GM13976 (cell line): ENCODE measurements around the gene USP6.
A peak's percentile ranks its signal among the peaks of the same experiment; 100 is the strongest.
"Not testable (repeated sequence)": the region's sequence is repeated elsewhere in the genome, so short reads cannot be mapped to it uniquely, and the experiment has no call there.

Experiments
- DNase-seq: peaks from one replicate; pipeline ENCODE4 v3.0.0; 2012; ENCODE audit warnings: low spot score
- CTCF ChIP-seq: IDR thresholded peaks from 2 replicates; pipeline ENCODE4 v1.5.1; 2012; ENCODE audit warnings: borderline replicate concordance, mild to moderate bottlenecking; ENCODE audit not compliant: insufficient read depth; ENCODE audit errors: extremely low read depth, missing control alignments, control extremely low read depth
- in situ Hi-C: fragments of 300-500 bp; cut with MboI; formaldehyde crosslinking; loops from one replicate; pipeline ENCODE4 v1.12.0; 2022; ENCODE audit warnings: low sequenced_read_pairs, mixed read lengths, inconsistent platforms; ENCODE audit not compliant: unreplicated experiment

USP6 gene

GRCh38 chr17:5115673-5116651 is at the start of gene USP6:
TSS of gene USP6 (plus strand) at chr17:5116032. CDS start at chr17:5130368, 14,336 bp downstream.
- in situ Hi-C loops = no loop called here
- no peak for DNase-seq
- TF ChIP-seq CTCF = no peak

- TF ChIP-seq CTCF = no peak
- in situ Hi-C loops = loop anchor here (10.0 kb wide), 1 partner anchor 93 kb away; no protein-coding TSS in a partner anchor
- no peak for DNase-seq
These were observed 47.6 kb upstream of the USP6 start for GRCh38 chr17:5068236-5068635.

GRCh38 chr17:5069724-5070123 is 46.1 kb upstream of the USP6 start:
- DNase-seq = no peak
- no peak for TF ChIP-seq CTCF
- in situ Hi-C loops = loop anchor here (10.0 kb wide), 1 partner anchor 95 kb away; no protein-coding TSS in a partner anchor

- DNase-seq, in situ Hi-C loops: not testable (repeated sequence)
These were observed 40.4 kb upstream of the USP6 start for GRCh38 chr17:5075472-5075871.

- DNase-seq, in situ Hi-C loops: not testable (repeated sequence)
These were observed 38.6 kb upstream of the USP6 start for GRCh38 chr17:5077275-5077674.

GRCh38 chr17:5077781-5078105 is 38.1 kb upstream of the USP6 start:
- in situ Hi-C loops = no loop called here
- DNase-seq = no peak
- no peak for TF ChIP-seq CTCF

GRCh38 chr17:5078106-5079028 is 37.5 kb upstream of the USP6 start, which contains the start of gene ZFP3:
TSS of gene ZFP3 (plus strand) at chr17:5078467. CDS start at chr17:5091505, 13,038 bp downstream.
- peak; percentile 30 for TF ChIP-seq CTCF
- DNase-seq = peak; percentile 87
- in situ Hi-C loops = no loop called here
